ENCODE results near the gene HIGD1C.

Gene HIGD1C

GRCh38 chr12:50990147-50990727 is 37.9 kb downstream of the HIGD1C start:
- TF ChIP-seq POLR2AphosphoS5 (IDR thresholded peaks at IDR 0.05; ENCODE audit: low read depth, low read length): no peak
- TF ChIP-seq POLR2A (IDR thresholded peaks at IDR 0.05; ENCODE audit: low read depth, low read length): no peak
- TF ChIP-seq TAF1 (IDR thresholded peaks at IDR 0.05; ENCODE audit: low read depth, low read length): no peak
- TF ChIP-seq SPI1 (IDR thresholded peaks at IDR 0.05; ENCODE audit: low read depth, low read length): no peak
- TF ChIP-seq PAX5 (IDR thresholded peaks at IDR 0.05; ENCODE audit: insufficient read depth, low read length, severe bottlenecking): no peak
- TF ChIP-seq POU2F2 (IDR thresholded peaks at IDR 0.05; ENCODE audit: low read depth, low read length): no peak
- DNase-seq (ENCODE audit: insufficient read length, low spot score) (no peak), FAIRE-seq (no peak)

- TF ChIP-seq POU2F2 (IDR thresholded peaks at IDR 0.05; ENCODE audit: low read depth, low read length) (no peak), POLR2AphosphoS5 (IDR thresholded peaks at IDR 0.05; ENCODE audit: low read depth, low read length) (no peak), POLR2A (IDR thresholded peaks at IDR 0.05; ENCODE audit: low read depth, low read length) (no peak), TAF1 (IDR thresholded peaks at IDR 0.05; ENCODE audit: low read depth, low read length) (no peak), SPI1 (IDR thresholded peaks at IDR 0.05; ENCODE audit: low read depth, low read length) (no peak), PAX5 (IDR thresholded peaks at IDR 0.05; ENCODE audit: insufficient read depth, low read length, severe bottlenecking) (no peak)
Observed at GRCh38 chr12:50990791-50991190, 38.4 kb downstream of the HIGD1C start.

GRCh38 chr12:50991291-50991690 is 38.9 kb downstream of the HIGD1C start:
- TF ChIP-seq SPI1 (IDR thresholded peaks at IDR 0.05; ENCODE audit: low read depth, low read length) (peak; percentile 19; the same call in 1 of the 2 replicates), POLR2A (IDR thresholded peaks at IDR 0.05; ENCODE audit: low read depth, low read length) (no peak), POLR2AphosphoS5 (IDR thresholded peaks at IDR 0.05; ENCODE audit: low read depth, low read length) (no peak), PAX5 (IDR thresholded peaks at IDR 0.05; ENCODE audit: insufficient read depth, low read length, severe bottlenecking) (no peak), TAF1 (IDR thresholded peaks at IDR 0.05; ENCODE audit: low read depth, low read length) (no peak)
- FAIRE-seq: peak; percentile 35

More at GRCh38 chr12:50990791-50991190, 38.4 kb downstream of the HIGD1C start:
- DNase-seq (ENCODE audit: insufficient read length, low spot score): no peak
- FAIRE-seq: no peak

GRCh38 chr12:50992819-50993218 is 40.5 kb downstream of the HIGD1C start:
- no peak for DNase-seq (ENCODE audit: insufficient read length, low spot score)
- no peak for FAIRE-seq
- TF ChIP-seq PAX5 (IDR thresholded peaks at IDR 0.05; ENCODE audit: insufficient read depth, low read length, severe bottlenecking) (no peak), POLR2AphosphoS5 (IDR thresholded peaks at IDR 0.05; ENCODE audit: low read depth, low read length) (no peak), POLR2A (IDR thresholded peaks at IDR 0.05; ENCODE audit: low read depth, low read length) (no peak), POU2F2 (IDR thresholded peaks at IDR 0.05; ENCODE audit: low read depth, low read length) (no peak), SPI1 (IDR thresholded peaks at IDR 0.05; ENCODE audit: low read depth, low read length) (no peak), TAF1 (IDR thresholded peaks at IDR 0.05; ENCODE audit: low read depth, low read length) (no peak)

More at GRCh38 chr12:50991291-50991690, 38.9 kb downstream of the HIGD1C start:
- no peak for DNase-seq (ENCODE audit: insufficient read length, low spot score)

- TF ChIP-seq SPI1 (IDR thresholded peaks at IDR 0.05; ENCODE audit: low read depth, low read length) (no peak), PAX5 (IDR thresholded peaks at IDR 0.05; ENCODE audit: insufficient read depth, low read length, severe bottlenecking) (no peak), POLR2AphosphoS5 (IDR thresholded peaks at IDR 0.05; ENCODE audit: low read depth, low read length) (no peak), POU2F2 (IDR thresholded peaks at IDR 0.05; ENCODE audit: low read depth, low read length) (no peak), TAF1 (IDR thresholded peaks at IDR 0.05; ENCODE audit: low read depth, low read length) (no peak), POLR2A (IDR thresholded peaks at IDR 0.05; ENCODE audit: low read depth, low read length) (no peak)
- no peak for FAIRE-seq
- DNase-seq (ENCODE audit: insufficient read length, low spot score): no peak
Observed at GRCh38 chr12:50999093-50999492, 46.7 kb downstream of the HIGD1C start.

GRCh38 chr12:51000245-51000644 is 47.9 kb downstream of the HIGD1C start:
- TF ChIP-seq TAF1 (IDR thresholded peaks at IDR 0.05; ENCODE audit: low read depth, low read length): no peak
- no peak for DNase-seq (ENCODE audit: insufficient read length, low spot score)
- FAIRE-seq: no peak

GRCh38 chr12:51001799-51002198 is 49.5 kb downstream of the HIGD1C start:
- no peak for FAIRE-seq
- TF ChIP-seq PAX5 (IDR thresholded peaks at IDR 0.05; ENCODE audit: insufficient read depth, low read length, severe bottlenecking) (no peak), POLR2A (IDR thresholded peaks at IDR 0.05; ENCODE audit: low read depth, low read length) (no peak), POLR2AphosphoS5 (IDR thresholded peaks at IDR 0.05; ENCODE audit: low read depth, low read length) (no peak), SPI1 (IDR thresholded peaks at IDR 0.05; ENCODE audit: low read depth, low read length) (no peak), TAF1 (IDR thresholded peaks at IDR 0.05; ENCODE audit: low read depth, low read length) (no peak)
- no peak for DNase-seq (ENCODE audit: insufficient read length, low spot score)

GRCh38 chr12:51004504-51004903 is 52.2 kb downstream of the HIGD1C start:
- FAIRE-seq: no peak
- TF ChIP-seq POU2F2 (IDR thresholded peaks at IDR 0.05; ENCODE audit: low read depth, low read length) (no peak), POLR2A (IDR thresholded peaks at IDR 0.05; ENCODE audit: low read depth, low read length) (no peak), TAF1 (IDR thresholded peaks at IDR 0.05; ENCODE audit: low read depth, low read length) (no peak), POLR2AphosphoS5 (IDR thresholded peaks at IDR 0.05; ENCODE audit: low read depth, low read length) (no peak), SPI1 (IDR thresholded peaks at IDR 0.05; ENCODE audit: low read depth, low read length) (no peak), PAX5 (IDR thresholded peaks at IDR 0.05; ENCODE audit: insufficient read depth, low read length, severe bottlenecking) (no peak)
- DNase-seq (ENCODE audit: insufficient read length, low spot score): no peak

GRCh38 chr12:51005030-51005429 is 52.7 kb downstream of the HIGD1C start:
- FAIRE-seq: no peak
- TF ChIP-seq SPI1 (IDR thresholded peaks at IDR 0.05; ENCODE audit: low read depth, low read length): no peak
- TF ChIP-seq POLR2AphosphoS5 (IDR thresholded peaks at IDR 0.05; ENCODE audit: low read depth, low read length): no peak
- TF ChIP-seq PAX5 (IDR thresholded peaks at IDR 0.05; ENCODE audit: insufficient read depth, low read length, severe bottlenecking): no peak
- TF ChIP-seq POU2F2 (IDR thresholded peaks at IDR 0.05; ENCODE audit: low read depth, low read length): no peak
- TF ChIP-seq POLR2A (IDR thresholded peaks at IDR 0.05; ENCODE audit: low read depth, low read length): no peak
- TF ChIP-seq TAF1 (IDR thresholded peaks at IDR 0.05; ENCODE audit: low read depth, low read length): no peak
- no peak for DNase-seq (ENCODE audit: insufficient read length, low spot score)

- FAIRE-seq: no peak
- no peak for TF ChIP-seq PAX5 (IDR thresholded peaks at IDR 0.05; ENCODE audit: insufficient read depth, low read length, severe bottlenecking)
- no peak for TF ChIP-seq POU2F2 (IDR thresholded peaks at IDR 0.05; ENCODE audit: low read depth, low read length)
- TF ChIP-seq POLR2AphosphoS5 (IDR thresholded peaks at IDR 0.05; ENCODE audit: low read depth, low read length): no peak
- no peak for TF ChIP-seq TAF1 (IDR thresholded peaks at IDR 0.05; ENCODE audit: low read depth, low read length)
- no peak for TF ChIP-seq POLR2A (IDR thresholded peaks at IDR 0.05; ENCODE audit: low read depth, low read length)
- no peak for TF ChIP-seq SPI1 (IDR thresholded peaks at IDR 0.05; ENCODE audit: low read depth, low read length)
- DNase-seq (ENCODE audit: insufficient read length, low spot score): no peak
Observed at GRCh38 chr12:51005671-51006070, 53.3 kb downstream of the HIGD1C start.

Data from GM12891 (cell line).